ENCODE measurements around the gene MRPL40.
A peak's percentile ranks its signal among the peaks of the same experiment; 100 is the strongest.

MRPL40 gene

GRCh38 chr22:19432133-19432851, at the start of gene MRPL40:
Gene MRPL40 (plus strand): TSS chr22:19432545. CDS start chr22:19432555, 10 bp downstream.
- ChIA-PET POLR2A (interaction anchor here (0.6 to 2.8 kb wide), 13 partner anchors 11 to 472 kb away, joined by 3 to 20 read pairs (median 4); partner anchors contain the start of genes CDC45 and SLC25A1), CTCF (no interaction called here)
- peak; percentile 95 for DNase-seq (ENCODE audit: extremely low spot score)
- TF ChIP-seq SP1 (IDR thresholded peaks at IDR 0.05): no peak
- TF ChIP-seq ARNT (IDR thresholded peaks at IDR 0.05): peak; percentile 90
- TF ChIP-seq SUZ12 (IDR thresholded peaks at IDR 0.05): no peak
- TF ChIP-seq NFRKB (IDR thresholded peaks at IDR 0.05): peak; percentile 57; the same call in 1 of the 2 replicates
- no peak for TF ChIP-seq BHLHE40 (IDR thresholded peaks at IDR 0.05; ENCODE audit: borderline replicate concordance)
- TF ChIP-seq TARDBP (IDR thresholded peaks at IDR 0.05): peak; percentile 82; the same call in 1 of the 2 replicates
- TF ChIP-seq ELF4 (IDR thresholded peaks at IDR 0.05): peak; percentile 60
- no peak for TF ChIP-seq ZNF384 (IDR thresholded peaks at IDR 0.05)
- peak; percentile 85 for TF ChIP-seq CTBP1 (IDR thresholded peaks at IDR 0.05; ENCODE audit: borderline replicate concordance)
- peak; percentile 78; the same call in 1 of the 2 replicates for TF ChIP-seq FOXM1 (IDR thresholded peaks at IDR 0.05; ENCODE audit: borderline replicate concordance)
- TF ChIP-seq LEF1 (IDR thresholded peaks at IDR 0.05; ENCODE audit: borderline replicate concordance): peak; percentile 87; the same call in 1 of the 2 replicates
- no peak for TF ChIP-seq FOXA1 (IDR thresholded peaks at IDR 0.05)
- TF ChIP-seq L3MBTL2 (conservative IDR thresholded peaks at IDR 0.05): peak; percentile 66
- TF ChIP-seq HDGF (IDR thresholded peaks at IDR 0.05; ENCODE audit: borderline replicate concordance): no peak
- TF ChIP-seq FOXK2 (IDR thresholded peaks at IDR 0.05): no peak
- TF ChIP-seq, protein P1, sequence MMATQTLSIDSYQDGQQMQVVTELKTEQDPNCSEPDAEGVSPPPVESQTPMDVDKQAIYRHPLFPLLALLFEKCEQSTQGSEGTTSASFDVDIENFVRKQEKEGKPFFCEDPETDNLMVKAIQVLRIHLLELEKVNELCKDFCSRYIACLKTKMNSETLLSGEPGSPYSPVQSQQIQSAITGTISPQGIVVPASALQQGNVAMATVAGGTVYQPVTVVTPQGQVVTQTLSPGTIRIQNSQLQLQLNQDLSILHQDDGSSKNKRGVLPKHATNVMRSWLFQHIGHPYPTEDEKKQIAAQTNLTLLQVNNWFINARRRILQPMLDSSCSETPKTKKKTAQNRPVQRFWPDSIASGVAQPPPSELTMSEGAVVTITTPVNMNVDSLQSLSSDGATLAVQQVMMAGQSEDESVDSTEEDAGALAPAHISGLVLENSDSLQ (IDR thresholded peaks at IDR 0.05): no peak

- no peak for DNase-seq (ENCODE audit: extremely low spot score)
- TF ChIP-seq SUZ12 (IDR thresholded peaks at IDR 0.05) (no peak), FOXK2 (IDR thresholded peaks at IDR 0.05) (no peak), L3MBTL2 (conservative IDR thresholded peaks at IDR 0.05) (no peak), NFRKB (IDR thresholded peaks at IDR 0.05) (no peak), FOXM1 (IDR thresholded peaks at IDR 0.05; ENCODE audit: borderline replicate concordance) (no peak), FOXA1 (IDR thresholded peaks at IDR 0.05) (no peak), CTBP1 (IDR thresholded peaks at IDR 0.05; ENCODE audit: borderline replicate concordance) (no peak), ELF4 (IDR thresholded peaks at IDR 0.05) (no peak), HDGF (IDR thresholded peaks at IDR 0.05; ENCODE audit: borderline replicate concordance) (no peak), ZNF384 (IDR thresholded peaks at IDR 0.05) (no peak), LEF1 (IDR thresholded peaks at IDR 0.05; ENCODE audit: borderline replicate concordance) (no peak), SP1 (IDR thresholded peaks at IDR 0.05) (no peak), TARDBP (IDR thresholded peaks at IDR 0.05) (no peak)
- CTCF ChIA-PET: no interaction called here
- POLR2A ChIA-PET: no interaction called here
Observed at GRCh38 chr22:19383292-19383691, 49.1 kb upstream of the MRPL40 start.

DNA sequence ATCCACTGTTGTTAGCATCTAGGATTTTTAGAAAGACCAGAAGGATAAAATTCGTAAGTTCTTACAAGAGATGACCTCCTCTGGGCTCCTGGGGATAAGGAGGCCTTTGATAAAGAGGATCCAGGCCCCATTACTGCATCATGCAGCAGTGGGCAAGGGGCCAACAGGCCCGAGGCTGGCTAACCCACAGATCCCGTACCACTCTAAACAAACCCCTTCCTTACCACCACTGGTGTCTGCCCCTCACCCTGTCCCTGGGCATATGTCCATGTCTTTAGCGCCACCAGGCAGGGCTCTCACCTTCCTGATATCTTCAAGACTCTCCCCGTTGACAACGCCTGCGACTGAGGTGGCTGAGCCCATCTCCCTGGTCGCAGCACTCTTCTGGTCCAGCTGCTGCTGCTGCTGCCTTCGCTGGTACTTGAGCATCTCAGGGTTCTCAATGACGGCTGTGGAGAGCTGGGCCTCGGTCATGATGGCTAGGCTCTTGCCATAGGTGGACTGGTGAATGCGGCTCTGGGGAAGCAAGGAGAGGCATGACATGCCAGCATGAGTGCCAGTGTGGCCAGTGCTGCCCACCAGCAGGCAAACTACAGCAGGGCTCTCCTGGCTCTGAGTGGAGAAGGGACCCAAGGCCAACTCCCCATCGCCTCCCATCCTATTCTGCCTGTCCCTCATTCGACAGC, 47.0 kb upstream of the MRPL40 start:
- TF ChIP-seq FOXM1 (IDR thresholded peaks at IDR 0.05; ENCODE audit: borderline replicate concordance): no peak
- DNase-seq (ENCODE audit: extremely low spot score): no peak
- ChIA-PET CTCF (no interaction called here), POLR2A (no interaction called here)

DNA sequence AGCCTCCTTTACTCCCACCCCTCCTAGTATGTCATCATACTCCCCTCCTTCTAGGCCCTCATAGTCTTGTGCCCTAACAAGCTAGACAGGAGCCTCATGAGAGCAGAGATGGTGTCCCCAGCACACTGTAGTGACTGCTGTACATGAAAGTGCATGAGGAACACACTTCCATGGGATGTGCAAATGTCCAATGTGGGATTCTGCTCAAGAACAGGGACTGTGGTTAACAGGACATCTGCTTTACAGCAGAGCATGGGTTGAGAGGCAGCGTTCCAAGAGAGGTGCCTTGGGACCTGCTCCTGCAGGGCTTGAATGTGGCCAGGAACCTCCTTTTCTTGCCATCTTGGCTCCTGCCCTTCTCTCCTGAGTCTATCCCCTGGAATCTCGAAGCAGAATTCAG, 46.1 kb upstream of the MRPL40 start:
- no peak for DNase-seq (ENCODE audit: extremely low spot score)
- TF ChIP-seq HDGF (IDR thresholded peaks at IDR 0.05; ENCODE audit: borderline replicate concordance) (no peak), ELF4 (IDR thresholded peaks at IDR 0.05) (no peak), CTBP1 (IDR thresholded peaks at IDR 0.05; ENCODE audit: borderline replicate concordance) (no peak), FOXA1 (IDR thresholded peaks at IDR 0.05) (no peak), TARDBP (IDR thresholded peaks at IDR 0.05) (no peak), ARNT (IDR thresholded peaks at IDR 0.05) (no peak), SUZ12 (IDR thresholded peaks at IDR 0.05) (no peak), ZNF384 (IDR thresholded peaks at IDR 0.05) (no peak), LEF1 (IDR thresholded peaks at IDR 0.05; ENCODE audit: borderline replicate concordance) (no peak), FOXK2 (IDR thresholded peaks at IDR 0.05) (no peak), SP1 (IDR thresholded peaks at IDR 0.05) (no peak), L3MBTL2 (conservative IDR thresholded peaks at IDR 0.05) (no peak), BHLHE40 (IDR thresholded peaks at IDR 0.05; ENCODE audit: borderline replicate concordance) (no peak), NFRKB (IDR thresholded peaks at IDR 0.05) (no peak)
- TF ChIP-seq, protein P1 (IDR thresholded peaks at IDR 0.05): no peak
- ChIA-PET CTCF (no interaction called here), POLR2A (no interaction called here)

DNA sequence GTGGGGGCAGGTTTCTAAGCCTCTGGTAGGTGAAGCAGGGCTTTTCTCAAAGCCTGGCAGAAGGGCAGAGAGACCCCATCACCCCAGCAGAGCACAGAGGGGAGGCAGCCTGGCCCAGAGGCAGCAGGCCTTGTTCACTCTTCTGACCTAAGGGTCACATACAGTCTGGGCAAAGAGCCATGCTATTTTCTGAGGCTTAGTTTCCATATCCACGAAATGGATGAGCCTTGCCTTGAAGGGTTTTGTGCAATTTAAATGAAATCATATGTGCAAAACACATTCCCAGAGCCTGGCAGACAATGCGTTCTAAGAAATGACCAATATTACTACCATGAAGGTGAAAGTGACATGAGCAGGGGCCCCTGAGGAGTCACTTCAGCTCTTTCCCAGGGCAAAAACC, 45.3 kb upstream of the MRPL40 start:
- ChIA-PET POLR2A (no interaction called here), CTCF (no interaction called here)
- DNase-seq (ENCODE audit: extremely low spot score): no peak
- TF ChIP-seq HDGF (IDR thresholded peaks at IDR 0.05; ENCODE audit: borderline replicate concordance): no peak
- no peak for TF ChIP-seq ZNF384 (IDR thresholded peaks at IDR 0.05)
- no peak for TF ChIP-seq LEF1 (IDR thresholded peaks at IDR 0.05; ENCODE audit: borderline replicate concordance)
- no peak for TF ChIP-seq TARDBP (IDR thresholded peaks at IDR 0.05)
- no peak for TF ChIP-seq FOXM1 (IDR thresholded peaks at IDR 0.05; ENCODE audit: borderline replicate concordance)
- TF ChIP-seq SUZ12 (IDR thresholded peaks at IDR 0.05): no peak
- no peak for TF ChIP-seq ELF4 (IDR thresholded peaks at IDR 0.05)
- no peak for TF ChIP-seq SP1 (IDR thresholded peaks at IDR 0.05)
- no peak for TF ChIP-seq NFRKB (IDR thresholded peaks at IDR 0.05)
- TF ChIP-seq, protein P1 (IDR thresholded peaks at IDR 0.05): no peak
- no peak for TF ChIP-seq BHLHE40 (IDR thresholded peaks at IDR 0.05; ENCODE audit: borderline replicate concordance)
- TF ChIP-seq CTBP1 (IDR thresholded peaks at IDR 0.05; ENCODE audit: borderline replicate concordance): no peak
- no peak for TF ChIP-seq FOXK2 (IDR thresholded peaks at IDR 0.05)
- no peak for TF ChIP-seq FOXA1 (IDR thresholded peaks at IDR 0.05)
- TF ChIP-seq L3MBTL2 (conservative IDR thresholded peaks at IDR 0.05): no peak
- TF ChIP-seq ARNT (IDR thresholded peaks at IDR 0.05): no peak

Data from HEK293T (cell line).